Measurements from ENCODE around the gene VANGL1. TPM values are rescaled to one million over a fixed set of nuclear protein-coding genes. Genes with fewer than 3 reads are reported as not detected.

Gene VANGL1
- total RNA-seq, 1 experiment from 2014 or later, result not detected

DNA sequence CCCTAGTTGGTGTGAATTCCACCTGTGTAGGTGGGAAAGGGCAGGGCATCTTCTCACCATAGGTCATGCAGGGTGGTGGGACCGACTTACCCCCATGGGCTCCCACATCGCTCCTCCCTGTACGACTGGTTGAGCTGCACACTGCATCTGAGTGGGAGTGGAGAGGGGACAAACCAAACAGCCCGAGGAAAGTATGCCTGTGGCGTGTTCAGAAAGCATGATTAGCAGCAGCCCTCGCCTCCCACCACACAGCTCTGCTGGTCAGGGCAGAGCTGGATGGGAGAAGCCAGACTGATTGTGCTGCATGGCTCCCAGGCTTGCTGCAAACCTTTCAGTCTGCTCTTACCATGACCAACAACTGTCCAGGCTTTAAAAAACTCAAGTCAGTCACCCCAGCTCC lies 24.4 kb downstream of the VANGL1 start:
- Histone ChIP-seq H3K79me2 (ENCODE audit: low read length) (no peaks in the 10 kb centered on the region), H3K27ac (ENCODE audit: low read length) (no peak overlapping the region), H3K4me1 (ENCODE audit: low read length) (peaks cover 11% of the 10 kb centered on the region), H3K9me3 (ENCODE audit: low read length) (no peaks in the 10 kb centered on the region), H3K9me2 (replicated peaks; ENCODE audit: insufficient read depth, low read length) (no peaks in the 10 kb centered on the region), H3K4me2 (ENCODE audit: low read depth, low read length, poor library complexity, severe bottlenecking) (no peak overlapping the region), H4K20me1 (ENCODE audit: insufficient read depth, low read depth, low read length) (no peaks in the 10 kb centered on the region), H3K27me3 (ENCODE audit: low read length) (no peaks in the 10 kb centered on the region), H2AFZ (ENCODE audit: low read length) (no peak overlapping the region), H3K9ac (ENCODE audit: low read length) (no peak overlapping the region), H3K4me3 (ENCODE audit: low read length) (no peak overlapping the region), H3K36me3 (ENCODE audit: insufficient read depth, low read length) (no peaks in the 10 kb centered on the region)
- no peak for DNase-seq

DNA sequence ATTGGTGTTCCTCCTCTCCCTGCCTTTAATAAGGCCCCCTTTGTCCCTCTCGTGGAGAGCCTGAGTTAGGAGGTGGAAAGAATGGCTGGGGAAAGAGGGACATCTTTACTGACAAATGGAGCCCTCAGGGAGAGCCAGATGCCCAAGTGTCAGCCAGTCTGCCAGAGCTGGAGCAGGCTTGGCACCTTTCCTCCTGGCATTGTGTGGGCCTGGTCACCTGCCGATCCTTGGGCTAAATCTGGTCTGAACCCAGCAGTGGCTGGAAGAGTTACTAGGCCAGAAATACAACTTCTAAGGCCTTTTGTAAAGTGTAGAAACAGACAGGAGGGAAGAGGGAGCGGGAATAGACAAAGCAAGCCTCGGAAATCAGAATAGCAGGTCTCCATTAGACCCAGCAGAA lies 24.9 kb downstream of the VANGL1 start:
- no peak overlapping the region for H3K4me2 ChIP-seq (ENCODE audit: low read depth, low read length, poor library complexity, severe bottlenecking)
- no peaks in the 10 kb centered on the region for H3K9me2 ChIP-seq (replicated peaks; ENCODE audit: insufficient read depth, low read length)
- no peaks in the 10 kb centered on the region for H3K79me2 ChIP-seq (ENCODE audit: low read length)
- no peak overlapping the region for H3K9ac ChIP-seq (ENCODE audit: low read length)
- no peaks in the 10 kb centered on the region for H3K36me3 ChIP-seq (ENCODE audit: insufficient read depth, low read length)
- no peak for DNase-seq
- no peak overlapping the region for H2AFZ ChIP-seq (ENCODE audit: low read length)
- no peak overlapping the region for H3K4me3 ChIP-seq (ENCODE audit: low read length)
- peaks cover 11% of the 10 kb centered on the region for H3K4me1 ChIP-seq (ENCODE audit: low read length)
- H3K9me3 ChIP-seq (ENCODE audit: low read length), result no peaks in the 10 kb centered on the region
- H3K27me3 ChIP-seq (ENCODE audit: low read length), result no peaks in the 10 kb centered on the region
- H4K20me1 ChIP-seq (ENCODE audit: insufficient read depth, low read depth, low read length), result no peaks in the 10 kb centered on the region
- H3K27ac ChIP-seq (ENCODE audit: low read length), result no peak overlapping the region

DNA sequence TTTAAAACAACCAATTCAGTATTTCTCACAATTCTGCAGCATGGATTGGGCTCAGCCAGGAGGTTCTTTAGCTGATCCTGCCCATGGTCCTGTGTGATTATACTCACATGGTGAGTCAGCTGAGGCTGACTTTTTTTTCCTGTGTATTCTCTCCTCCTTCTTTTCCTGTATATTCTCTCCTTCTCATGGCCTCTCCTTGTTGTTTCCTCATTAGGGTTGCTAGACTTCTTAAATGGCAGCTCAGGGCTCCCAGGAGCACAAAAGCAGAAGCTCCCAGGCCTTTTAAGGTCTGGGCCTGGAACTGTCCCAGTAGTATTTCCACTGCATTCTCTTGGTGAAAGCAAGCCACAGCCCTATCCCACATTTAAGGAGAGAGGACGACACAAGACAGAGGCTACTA lies 26.8 kb downstream of the VANGL1 start:
- Histone ChIP-seq H3K4me1 (ENCODE audit: low read length) (peaks cover 11% of the 10 kb centered on the region), H3K27ac (ENCODE audit: low read length) (no peak overlapping the region), H3K27me3 (ENCODE audit: low read length) (no peaks in the 10 kb centered on the region), H3K36me3 (ENCODE audit: insufficient read depth, low read length) (no peaks in the 10 kb centered on the region), H3K9me3 (ENCODE audit: low read length) (no peaks in the 10 kb centered on the region), H3K4me3 (ENCODE audit: low read length) (no peak overlapping the region), H4K20me1 (ENCODE audit: insufficient read depth, low read depth, low read length) (no peaks in the 10 kb centered on the region), H3K9ac (ENCODE audit: low read length) (no peak overlapping the region), H2AFZ (ENCODE audit: low read length) (no peak overlapping the region), H3K4me2 (ENCODE audit: low read depth, low read length, poor library complexity, severe bottlenecking) (no peak overlapping the region), H3K79me2 (ENCODE audit: low read length) (no peaks in the 10 kb centered on the region), H3K9me2 (replicated peaks; ENCODE audit: insufficient read depth, low read length) (no peaks in the 10 kb centered on the region)
- DNase-seq, result no peak

DNA sequence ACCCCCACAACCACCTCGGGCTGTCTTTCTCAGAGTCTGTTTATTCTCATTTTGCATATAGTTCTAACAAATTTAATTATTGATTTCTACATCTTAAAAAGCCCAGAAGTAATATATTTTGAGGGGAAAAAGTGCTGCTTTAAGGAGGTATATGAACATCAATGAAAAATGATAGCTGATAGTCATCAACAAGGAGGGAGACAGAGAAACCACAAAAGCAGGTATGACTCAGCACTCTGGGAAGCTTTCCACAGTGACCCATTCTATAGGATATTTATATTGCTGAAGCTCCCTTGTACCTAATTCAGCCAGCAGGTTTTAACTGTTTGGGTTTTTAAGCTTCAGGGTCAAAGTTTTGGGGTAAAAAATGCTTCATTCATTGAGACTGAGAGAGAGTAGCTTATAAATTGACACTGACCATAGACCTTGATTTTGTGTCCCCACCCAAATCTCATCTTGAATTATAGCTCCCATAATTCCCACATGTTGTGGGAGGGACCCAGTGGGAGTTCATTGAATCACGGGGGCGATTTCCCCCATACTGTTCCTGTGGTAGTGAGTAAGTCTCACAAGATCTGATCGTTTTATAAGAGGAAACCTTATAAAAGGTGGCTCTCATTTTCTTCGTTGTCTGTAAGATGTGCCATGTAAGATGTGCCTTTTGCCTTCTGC lies 27.4 kb downstream of the VANGL1 start:
- H3K36me3 ChIP-seq (ENCODE audit: insufficient read depth, low read length), result no peaks in the 10 kb centered on the region
- DNase-seq, result no peak
- H3K9me3 ChIP-seq (ENCODE audit: low read length), result no peaks in the 10 kb centered on the region
- no peaks in the 10 kb centered on the region for H3K27me3 ChIP-seq (ENCODE audit: low read length)
- no peak overlapping the region for H3K27ac ChIP-seq (ENCODE audit: low read length)
- H3K4me3 ChIP-seq (ENCODE audit: low read length), result no peak overlapping the region
- no peak overlapping the region for H3K9ac ChIP-seq (ENCODE audit: low read length)
- H3K4me2 ChIP-seq (ENCODE audit: low read depth, low read length, poor library complexity, severe bottlenecking), result no peak overlapping the region
- peaks cover 11% of the 10 kb centered on the region for H3K4me1 ChIP-seq (ENCODE audit: low read length)
- H3K79me2 ChIP-seq (ENCODE audit: low read length), result no peaks in the 10 kb centered on the region
- no peak overlapping the region for H2AFZ ChIP-seq (ENCODE audit: low read length)
- H4K20me1 ChIP-seq (ENCODE audit: insufficient read depth, low read depth, low read length), result no peaks in the 10 kb centered on the region
- H3K9me2 ChIP-seq (replicated peaks; ENCODE audit: insufficient read depth, low read length), result no peaks in the 10 kb centered on the region

DNA sequence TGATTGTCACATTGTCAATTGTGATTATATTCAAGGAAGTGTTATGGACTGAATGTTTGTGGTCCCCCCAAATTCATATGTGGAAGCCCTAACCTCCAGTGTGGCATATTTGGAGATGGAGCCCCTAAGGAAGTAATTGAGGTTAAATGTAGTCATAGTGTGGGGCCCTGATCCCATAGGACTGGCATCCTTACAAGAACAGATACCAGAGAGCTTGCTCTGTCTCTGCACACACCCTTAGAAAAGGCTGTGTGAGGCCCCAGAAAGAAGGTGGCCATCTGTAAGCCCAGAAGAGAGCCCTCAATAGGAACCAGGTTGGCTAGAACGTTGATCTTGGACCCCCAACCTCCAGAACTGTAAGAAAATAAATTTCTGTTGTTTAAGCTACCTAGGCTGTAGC lies 28.1 kb downstream of the VANGL1 start:
- no peaks in the 10 kb centered on the region for H3K27me3 ChIP-seq (ENCODE audit: low read length)
- peaks cover 7% of the 10 kb centered on the region for H3K4me1 ChIP-seq (ENCODE audit: low read length)
- H2AFZ ChIP-seq (ENCODE audit: low read length), result no peak overlapping the region
- H3K27ac ChIP-seq (ENCODE audit: low read length), result no peak overlapping the region
- no peak overlapping the region for H3K4me3 ChIP-seq (ENCODE audit: low read length)
- H3K9me3 ChIP-seq (ENCODE audit: low read length), result no peaks in the 10 kb centered on the region
- no peaks in the 10 kb centered on the region for H3K36me3 ChIP-seq (ENCODE audit: insufficient read depth, low read length)
- no peak overlapping the region for H3K9ac ChIP-seq (ENCODE audit: low read length)
- H4K20me1 ChIP-seq (ENCODE audit: insufficient read depth, low read depth, low read length), result no peaks in the 10 kb centered on the region
- H3K9me2 ChIP-seq (replicated peaks; ENCODE audit: insufficient read depth, low read length), result no peaks in the 10 kb centered on the region
- H3K79me2 ChIP-seq (ENCODE audit: low read length), result no peaks in the 10 kb centered on the region
- H3K4me2 ChIP-seq (ENCODE audit: low read depth, low read length, poor library complexity, severe bottlenecking), result no peak overlapping the region
- DNase-seq, result no peak

DNA sequence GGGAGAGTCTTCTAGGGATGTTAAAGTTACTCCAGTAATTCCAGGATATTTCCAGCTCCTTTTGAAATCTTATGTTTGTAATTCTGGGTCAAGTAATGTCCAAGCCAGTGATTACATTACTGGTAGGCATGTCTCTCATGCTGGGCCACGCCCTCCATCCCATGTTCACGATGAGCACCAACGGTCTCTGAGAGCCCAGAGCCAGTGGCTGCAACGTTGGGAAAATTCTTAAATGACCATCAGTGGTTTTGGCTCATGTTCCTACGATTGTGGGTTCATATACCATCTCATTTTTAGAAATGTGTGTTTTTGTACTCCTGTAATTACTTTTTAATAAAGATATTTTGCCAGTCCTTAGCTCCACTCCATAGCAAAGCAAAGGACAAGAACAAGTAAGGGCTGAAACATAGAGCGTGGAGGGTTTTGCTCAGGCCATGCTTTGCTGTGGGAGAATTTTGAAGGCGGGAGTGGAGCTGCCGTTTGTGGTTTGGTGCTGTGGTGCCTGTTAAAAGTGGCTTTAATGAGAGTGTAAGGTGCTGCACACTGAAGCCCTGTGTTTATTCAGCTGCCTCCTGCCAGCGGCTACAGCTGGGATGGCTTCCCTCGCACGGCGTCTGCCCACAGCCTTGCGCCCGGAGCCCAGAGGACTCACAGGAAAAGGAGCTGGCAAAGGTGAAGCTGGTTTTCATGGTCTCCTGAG lies 28.9 kb downstream of the VANGL1 start:
- Histone ChIP-seq H3K4me2 (ENCODE audit: low read depth, low read length, poor library complexity, severe bottlenecking) (no peak overlapping the region), H3K9ac (ENCODE audit: low read length) (no peak overlapping the region), H4K20me1 (ENCODE audit: insufficient read depth, low read depth, low read length) (no peaks in the 10 kb centered on the region), H3K4me1 (ENCODE audit: low read length) (no peaks in the 10 kb centered on the region), H3K27me3 (ENCODE audit: low read length) (no peaks in the 10 kb centered on the region), H3K79me2 (ENCODE audit: low read length) (no peaks in the 10 kb centered on the region), H3K9me2 (replicated peaks; ENCODE audit: insufficient read depth, low read length) (no peaks in the 10 kb centered on the region), H3K27ac (ENCODE audit: low read length) (no peak overlapping the region), H2AFZ (ENCODE audit: low read length) (no peak overlapping the region), H3K36me3 (ENCODE audit: insufficient read depth, low read length) (no peaks in the 10 kb centered on the region), H3K4me3 (ENCODE audit: low read length) (no peak overlapping the region), H3K9me3 (ENCODE audit: low read length) (no peaks in the 10 kb centered on the region)
- DNase-seq, result no peak

DNA sequence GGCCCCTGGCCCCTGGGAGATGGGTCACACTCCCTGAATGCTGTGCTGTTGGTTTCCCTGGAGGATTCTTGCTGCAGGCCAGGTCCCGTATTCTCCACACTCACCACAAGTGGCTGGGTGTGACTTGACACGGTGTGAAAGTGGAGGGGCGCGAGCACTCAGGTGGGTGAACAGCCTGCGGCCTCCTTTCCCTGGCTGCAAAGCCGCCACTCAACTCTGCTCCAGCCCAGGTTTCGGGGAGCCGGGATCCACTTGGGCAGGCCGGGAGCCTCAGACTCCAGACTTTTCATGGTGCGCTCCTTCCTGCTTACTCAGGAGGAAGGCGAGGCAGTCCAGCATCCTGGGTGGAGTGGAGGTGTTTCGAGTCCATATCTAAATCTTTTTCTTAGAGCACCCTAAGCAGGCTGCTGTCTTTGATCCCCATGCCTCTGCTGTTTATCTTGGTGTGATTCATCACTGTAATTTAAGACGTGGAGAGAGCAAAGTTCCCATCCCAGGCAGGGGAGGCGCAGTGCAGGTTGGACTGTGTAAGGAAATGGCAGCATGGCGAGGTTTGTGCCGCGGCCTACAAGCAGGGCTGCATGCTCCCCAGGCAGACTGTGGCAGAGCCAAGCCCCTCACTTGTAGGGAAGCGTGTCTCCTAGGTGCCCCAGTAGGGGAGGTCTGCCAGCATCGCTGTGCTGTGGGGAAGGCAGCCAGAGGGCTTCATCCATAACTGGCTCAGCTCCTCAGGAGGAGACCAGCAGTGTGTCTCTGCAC lies 29.6 kb downstream of the VANGL1 start:
- Histone ChIP-seq H3K4me2 (ENCODE audit: low read depth, low read length, poor library complexity, severe bottlenecking) (no peak overlapping the region), H4K20me1 (ENCODE audit: insufficient read depth, low read depth, low read length) (no peaks in the 10 kb centered on the region), H3K27me3 (ENCODE audit: low read length) (no peaks in the 10 kb centered on the region), H2AFZ (ENCODE audit: low read length) (no peak overlapping the region), H3K36me3 (ENCODE audit: insufficient read depth, low read length) (no peaks in the 10 kb centered on the region), H3K9me3 (ENCODE audit: low read length) (no peaks in the 10 kb centered on the region), H3K9ac (ENCODE audit: low read length) (no peak overlapping the region), H3K27ac (ENCODE audit: low read length) (no peak overlapping the region), H3K79me2 (ENCODE audit: low read length) (no peaks in the 10 kb centered on the region), H3K9me2 (replicated peaks; ENCODE audit: insufficient read depth, low read length) (no peaks in the 10 kb centered on the region), H3K4me3 (ENCODE audit: low read length) (no peak overlapping the region), H3K4me1 (ENCODE audit: low read length) (no peaks in the 10 kb centered on the region)
- no peak for DNase-seq

DNA sequence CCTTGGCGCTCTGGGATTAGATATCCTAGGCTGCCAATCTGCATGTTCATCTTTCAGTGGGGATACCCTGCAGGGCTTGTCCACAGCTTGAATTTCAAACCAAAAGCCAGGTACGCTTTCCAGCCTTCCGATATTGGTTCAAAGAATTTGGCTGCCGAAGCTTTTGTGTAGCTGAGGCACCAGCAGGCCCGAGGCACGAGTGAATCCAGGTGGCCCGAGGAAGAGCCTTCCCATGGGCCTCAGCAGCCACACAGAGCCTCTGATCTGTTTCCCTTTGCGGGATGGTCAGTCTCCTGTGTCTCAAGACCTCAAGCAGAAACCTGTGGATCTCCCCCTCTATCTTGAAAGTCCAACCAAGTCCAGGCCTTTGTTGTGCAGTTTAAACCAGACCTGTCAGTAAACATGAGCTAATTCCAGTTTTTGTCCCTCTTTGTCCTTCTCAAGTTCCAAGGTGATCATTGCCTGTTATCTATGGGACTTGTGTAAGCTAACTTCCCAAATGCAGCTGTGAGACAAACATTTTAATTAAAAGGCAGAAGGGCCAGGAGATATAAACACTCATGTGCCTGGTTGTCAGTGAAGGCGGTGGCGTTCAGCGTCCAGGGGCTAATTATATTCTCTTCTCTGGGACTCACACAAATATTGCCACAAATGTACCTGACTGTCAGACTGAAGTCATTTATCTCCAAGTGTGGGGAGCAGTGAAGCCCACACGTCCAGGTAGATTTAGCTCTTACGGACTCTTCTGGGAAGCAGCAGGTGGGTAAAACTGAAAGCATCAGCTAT lies 30.6 kb downstream of the VANGL1 start:
- no peak overlapping the region for H3K4me3 ChIP-seq (ENCODE audit: low read length)
- no peak overlapping the region for H3K9ac ChIP-seq (ENCODE audit: low read length)
- no peak overlapping the region for H3K27ac ChIP-seq (ENCODE audit: low read length)
- H3K9me2 ChIP-seq (replicated peaks; ENCODE audit: insufficient read depth, low read length), result no peaks in the 10 kb centered on the region
- no peak overlapping the region for H2AFZ ChIP-seq (ENCODE audit: low read length)
- no peaks in the 10 kb centered on the region for H3K79me2 ChIP-seq (ENCODE audit: low read length)
- H3K9me3 ChIP-seq (ENCODE audit: low read length), result no peaks in the 10 kb centered on the region
- DNase-seq, result no peak
- no peaks in the 10 kb centered on the region for H4K20me1 ChIP-seq (ENCODE audit: insufficient read depth, low read depth, low read length)
- H3K4me2 ChIP-seq (ENCODE audit: low read depth, low read length, poor library complexity, severe bottlenecking), result no peak overlapping the region
- no peaks in the 10 kb centered on the region for H3K4me1 ChIP-seq (ENCODE audit: low read length)
- H3K27me3 ChIP-seq (ENCODE audit: low read length), result no peaks in the 10 kb centered on the region
- no peaks in the 10 kb centered on the region for H3K36me3 ChIP-seq (ENCODE audit: insufficient read depth, low read length)

Data from Karpas-422 (cell line).